GM15510 (cell line): ENCODE data around the gene TRIM29.

Source experiments
- POLR2A ChIP-seq: IDR thresholded peaks from 3 replicates; pipeline ENCODE4 v1.6.1; 2011; ENCODE audit warnings: borderline replicate concordance; ENCODE audit not compliant: insufficient read length; ENCODE audit errors: extremely low read depth

The TRIM29 gene

DNA sequence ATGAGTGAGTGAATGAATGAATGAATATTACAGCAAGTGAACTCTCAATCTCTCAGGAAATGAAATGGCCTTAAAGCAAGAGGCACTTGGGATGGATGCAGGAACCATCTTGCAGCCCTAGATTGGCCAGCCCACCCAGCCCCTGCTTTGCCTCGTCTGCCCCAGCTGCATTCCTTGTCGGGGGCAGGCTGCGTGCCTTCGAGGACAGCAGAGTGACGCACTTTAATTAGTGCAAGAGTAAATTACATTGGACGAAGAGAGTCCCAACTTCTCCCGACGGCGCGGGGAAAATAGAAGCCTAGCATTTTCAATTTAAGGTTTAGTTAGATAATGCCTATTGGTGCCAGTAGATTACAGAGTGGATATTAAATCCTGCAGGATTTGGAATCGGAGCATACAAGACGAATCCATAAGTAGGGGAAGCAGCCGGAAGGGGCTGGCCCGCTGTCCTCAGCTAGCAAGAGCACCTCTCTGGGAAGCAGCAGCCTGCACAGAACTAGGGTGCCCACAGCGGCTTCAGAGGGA, 33.8 kb downstream of the TRIM29 start:
- TF ChIP-seq POLR2A, result no peak

DNA sequence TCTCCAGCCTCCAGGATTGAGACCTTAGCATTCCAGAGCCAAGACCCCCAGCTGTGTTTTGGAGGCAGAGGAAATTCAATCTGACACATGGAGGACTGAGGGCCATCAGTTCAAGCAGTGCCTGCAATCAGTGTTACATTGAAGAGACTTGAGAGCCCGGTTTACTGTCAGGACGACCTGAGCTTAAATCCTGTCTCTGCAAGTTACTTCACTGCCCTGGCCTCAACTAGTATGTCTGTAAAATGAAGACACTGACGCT, 35.1 kb downstream of the TRIM29 start:
- TF ChIP-seq POLR2A, result no peak

DNA sequence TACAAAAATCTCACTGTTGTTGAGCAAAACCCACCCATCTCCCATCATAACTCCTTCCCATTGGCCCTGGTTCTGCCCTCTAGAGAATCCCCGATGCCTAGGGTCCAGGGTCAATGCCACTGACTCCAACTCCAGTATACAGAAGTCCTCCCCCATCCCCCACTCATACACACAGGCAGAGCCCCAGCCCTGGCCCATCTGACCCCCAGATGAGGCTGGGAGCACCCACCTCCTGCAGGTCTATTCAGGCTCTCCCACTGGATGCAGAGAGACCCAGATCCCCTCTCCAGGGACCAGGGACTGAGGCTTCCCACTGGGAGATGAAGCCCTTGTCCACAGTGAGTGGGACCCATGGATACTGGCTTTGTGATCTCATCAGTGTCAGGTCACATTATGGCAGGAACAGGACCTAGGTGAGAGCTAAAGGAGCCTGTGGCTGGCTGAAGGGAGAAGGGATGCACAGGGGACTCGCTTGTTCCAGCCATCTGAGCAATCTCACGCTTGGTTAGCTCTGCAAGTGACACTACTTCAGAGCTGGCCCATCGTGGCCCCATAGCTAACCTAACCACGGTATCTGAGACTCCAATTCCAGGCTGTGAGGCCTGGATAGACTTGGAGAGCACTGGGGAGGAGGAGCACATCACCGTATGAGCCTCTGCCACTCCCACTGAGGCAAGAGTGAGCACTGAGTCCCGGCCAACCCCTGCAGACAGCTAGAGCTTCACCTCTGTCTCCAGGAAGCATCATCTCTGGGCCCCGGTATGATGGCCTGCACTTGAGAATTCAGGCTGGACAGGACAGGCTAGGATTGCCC, 35.7 kb downstream of the TRIM29 start:
- no peak for TF ChIP-seq POLR2A

DNA sequence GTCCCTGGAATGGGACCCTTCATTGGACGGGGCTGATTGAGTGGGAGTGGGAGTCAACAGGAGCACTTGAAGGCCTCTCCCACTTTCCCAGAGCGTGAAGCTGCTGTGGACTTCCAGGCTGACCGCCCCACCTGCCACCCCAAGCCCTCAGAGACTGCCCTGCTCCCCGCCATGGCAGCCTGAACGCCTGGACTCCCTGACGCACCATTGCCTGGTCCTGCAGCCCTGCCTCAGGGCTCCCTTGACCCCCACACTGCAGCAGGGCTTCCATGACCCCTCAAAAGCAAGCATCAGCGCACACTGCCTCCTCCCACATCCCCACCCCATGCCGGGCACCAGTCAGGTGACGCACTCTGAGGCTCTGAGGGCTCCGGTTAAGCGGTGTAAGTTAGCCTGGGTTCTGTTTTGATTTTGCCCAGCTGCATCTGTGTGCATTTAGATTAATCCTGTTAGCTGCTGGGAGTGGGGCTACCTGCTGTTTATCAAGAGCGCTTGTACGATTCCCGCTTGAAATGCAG, 39.4 kb downstream of the TRIM29 start:
- no peak for TF ChIP-seq POLR2A

DNA sequence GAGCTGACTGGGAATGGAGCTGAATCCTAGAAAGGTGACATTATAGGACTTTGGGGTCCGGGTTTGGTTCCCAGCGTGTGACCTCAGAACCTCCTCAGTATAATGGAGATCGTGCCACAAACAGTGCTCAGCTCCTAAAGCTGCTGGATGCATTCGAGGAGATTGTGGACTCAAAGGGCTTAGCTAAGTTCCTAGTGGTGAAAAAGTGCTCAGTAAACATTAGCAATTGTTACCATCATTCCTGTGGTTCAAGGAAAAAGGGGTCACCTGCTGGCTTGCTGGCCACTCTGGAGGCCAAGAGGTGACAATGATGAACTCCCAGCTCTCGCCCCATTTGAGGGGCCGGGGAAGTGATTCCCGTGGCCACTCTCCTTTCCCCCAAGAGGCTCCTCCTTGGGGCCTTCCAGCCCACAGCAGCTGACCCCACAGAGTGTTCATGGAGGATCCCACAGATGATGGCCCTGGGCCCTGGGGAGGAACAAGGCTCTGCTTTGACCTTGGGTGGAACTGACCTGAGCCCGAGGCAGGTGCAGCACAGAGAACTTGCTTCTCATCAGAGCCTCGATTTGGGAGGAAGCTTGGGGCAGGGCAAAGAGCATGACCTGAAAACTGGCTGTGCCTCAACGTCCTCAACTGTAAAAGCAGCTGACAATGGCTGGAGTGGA, 40.1 kb downstream of the TRIM29 start:
- no peak for TF ChIP-seq POLR2A

DNA sequence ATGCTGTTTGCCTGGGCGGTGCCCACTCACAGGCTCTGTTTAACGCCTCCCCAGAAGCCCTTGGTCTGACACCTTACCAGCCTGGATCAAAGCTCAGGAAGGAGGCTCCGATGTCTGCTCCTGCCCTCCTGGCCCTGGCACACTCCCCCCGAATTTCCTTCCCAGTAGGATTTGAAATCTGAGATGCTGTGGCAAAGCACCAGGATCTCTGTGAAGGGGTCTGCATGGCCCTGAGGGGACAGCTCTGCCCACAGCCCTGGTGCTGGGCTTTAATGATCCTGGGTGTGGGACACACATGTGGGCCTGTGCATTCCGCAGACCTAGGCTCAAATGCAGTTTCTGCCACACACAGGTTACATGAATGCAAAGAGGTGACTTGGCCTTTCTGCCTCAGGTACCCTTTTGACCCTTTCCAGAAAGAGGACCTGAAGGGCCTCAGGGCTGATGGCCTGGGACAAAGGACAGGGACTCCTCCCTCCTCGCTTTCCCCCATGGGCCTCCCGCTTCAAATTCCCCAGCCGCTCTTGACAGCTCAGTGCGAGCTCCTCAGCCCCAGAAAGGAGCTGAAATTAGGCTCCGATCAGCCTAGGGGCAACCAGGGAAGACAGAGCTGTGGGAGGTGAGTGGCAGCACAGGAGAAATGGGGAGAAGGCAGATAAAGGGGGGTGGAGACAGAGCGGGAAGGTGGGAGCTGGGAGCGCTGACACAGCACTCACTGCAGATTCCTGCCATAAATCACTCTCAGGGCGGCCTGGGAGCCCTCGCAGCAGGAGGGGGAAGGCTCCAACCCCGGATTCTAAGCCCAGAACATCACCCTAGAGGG, 41.3 kb downstream of the TRIM29 start:
- no peak for TF ChIP-seq POLR2A

DNA sequence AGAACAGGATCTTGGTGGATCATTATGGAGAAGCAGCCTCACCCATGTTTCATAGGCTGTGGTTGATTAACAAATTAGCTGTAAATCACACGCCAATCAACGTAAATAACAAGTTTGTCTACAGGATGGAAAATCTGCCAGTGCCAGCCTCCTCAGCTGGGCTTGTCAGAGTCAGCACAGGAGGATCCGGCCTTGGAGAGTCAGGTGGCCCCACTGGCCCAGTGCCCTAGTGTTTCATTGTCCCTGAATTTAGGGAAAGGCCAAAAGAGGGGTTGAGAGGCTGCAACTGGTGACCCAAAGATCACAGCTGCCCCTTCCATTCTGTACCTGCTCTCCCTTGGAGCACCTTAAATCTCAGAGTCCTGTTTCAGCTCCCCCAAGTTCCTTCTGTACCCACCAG, 42.4 kb downstream of the TRIM29 start:
- TF ChIP-seq POLR2A, result no peak

DNA sequence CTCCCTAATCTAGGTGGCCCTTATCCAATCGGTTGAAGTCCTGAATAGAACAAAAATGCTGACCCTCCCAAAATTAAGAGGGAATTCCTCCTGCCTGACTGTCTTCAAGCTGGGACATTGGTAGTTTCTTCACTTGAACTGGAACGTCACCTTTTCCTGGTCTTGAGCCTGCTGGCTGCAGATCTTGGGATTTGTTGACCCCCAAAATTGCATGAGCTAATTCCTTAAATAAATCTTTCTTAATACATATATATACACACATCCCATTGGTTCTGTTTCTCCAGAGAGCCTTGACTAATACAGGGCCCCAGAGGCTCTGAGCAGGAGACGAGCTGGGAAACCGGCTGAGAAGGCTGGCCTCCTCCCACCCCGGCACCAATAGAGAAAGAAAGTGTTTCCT, 46.2 kb downstream of the TRIM29 start:
- TF ChIP-seq POLR2A, result no peak

DNA sequence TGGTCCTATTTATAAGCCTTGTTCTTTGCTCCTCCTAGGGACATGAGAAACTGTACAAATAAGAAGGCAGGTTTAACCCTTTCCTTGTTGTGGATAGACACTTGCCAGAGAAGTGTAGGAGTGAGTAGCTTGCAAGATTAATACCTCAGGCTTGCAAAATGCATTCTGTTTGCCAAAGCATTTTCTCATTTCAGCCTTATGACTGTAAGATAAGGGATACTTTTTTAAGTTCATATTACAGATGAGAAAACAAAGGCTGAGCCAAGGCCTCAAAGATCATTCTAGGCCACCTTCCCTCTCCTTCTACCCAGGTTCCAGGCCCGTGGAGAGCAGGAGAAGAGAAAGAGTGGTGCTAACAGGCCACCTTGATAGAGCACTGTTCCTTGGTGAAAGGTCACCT, 46.8 kb downstream of the TRIM29 start:
- no peak for TF ChIP-seq POLR2A

DNA sequence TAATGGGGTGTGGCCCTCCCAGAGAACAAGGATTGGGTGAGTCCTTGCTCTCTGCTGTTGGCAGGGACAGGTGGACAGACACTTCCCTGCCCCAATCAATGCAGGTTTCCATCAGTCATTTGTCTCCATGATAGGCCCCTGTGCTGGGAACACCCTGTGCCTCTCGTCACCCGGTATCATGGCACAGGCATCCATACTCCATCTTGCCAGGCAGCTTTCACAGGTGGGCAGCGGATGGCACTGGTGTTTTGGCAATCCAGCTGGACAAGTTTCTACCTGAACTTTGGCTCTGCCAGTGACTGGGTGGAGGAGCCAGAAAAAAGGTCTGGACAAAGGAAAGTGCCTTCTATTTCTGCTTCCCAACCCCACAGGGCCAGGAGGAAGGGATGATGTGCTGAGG, 47.5 kb downstream of the TRIM29 start:
- TF ChIP-seq POLR2A, result no peak

DNA sequence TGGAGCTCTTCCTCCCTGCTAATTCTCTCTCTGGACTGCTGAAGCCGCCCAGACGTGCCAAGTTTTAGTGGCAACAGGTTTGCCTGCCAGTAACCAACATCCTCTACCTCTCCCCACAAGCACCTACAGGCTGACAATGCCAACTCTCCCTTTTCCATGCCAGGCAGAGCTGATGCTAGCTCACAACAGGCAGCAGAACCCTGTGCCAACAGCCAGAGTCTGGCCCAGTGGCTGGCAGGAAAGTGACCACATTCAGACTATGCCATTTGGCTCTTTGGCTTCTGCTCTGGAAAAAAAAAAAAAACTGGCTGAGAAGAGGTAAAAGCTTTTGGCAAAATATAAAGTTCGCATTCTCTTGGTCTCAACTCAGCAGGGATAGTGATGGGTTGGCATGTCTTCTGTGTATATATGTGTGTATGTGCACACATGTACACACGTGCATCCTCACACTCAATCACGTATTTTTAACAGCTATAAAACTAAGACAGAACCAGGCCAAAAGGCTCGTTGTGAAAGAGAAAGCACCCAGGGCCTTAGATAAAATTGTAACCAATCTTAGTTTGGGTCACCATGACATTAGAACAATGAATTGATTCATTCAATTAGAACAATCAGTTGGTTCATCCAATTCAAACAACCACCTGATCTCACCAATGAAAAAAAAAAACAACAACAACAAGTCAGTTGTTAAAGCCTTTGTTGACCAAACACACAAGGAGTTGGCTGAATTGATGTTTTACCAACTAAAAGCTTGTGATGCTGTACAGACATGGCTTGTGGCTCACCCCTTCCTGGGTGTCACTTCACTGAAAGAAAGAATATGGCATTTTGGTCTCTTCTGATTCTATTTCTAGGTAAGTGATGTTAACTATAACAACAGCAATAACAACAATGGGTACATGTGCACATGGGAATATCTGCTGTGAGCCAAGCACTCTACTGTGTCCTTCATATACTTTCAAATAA, 48.6 kb downstream of the TRIM29 start:
- no peak for TF ChIP-seq POLR2A

DNA sequence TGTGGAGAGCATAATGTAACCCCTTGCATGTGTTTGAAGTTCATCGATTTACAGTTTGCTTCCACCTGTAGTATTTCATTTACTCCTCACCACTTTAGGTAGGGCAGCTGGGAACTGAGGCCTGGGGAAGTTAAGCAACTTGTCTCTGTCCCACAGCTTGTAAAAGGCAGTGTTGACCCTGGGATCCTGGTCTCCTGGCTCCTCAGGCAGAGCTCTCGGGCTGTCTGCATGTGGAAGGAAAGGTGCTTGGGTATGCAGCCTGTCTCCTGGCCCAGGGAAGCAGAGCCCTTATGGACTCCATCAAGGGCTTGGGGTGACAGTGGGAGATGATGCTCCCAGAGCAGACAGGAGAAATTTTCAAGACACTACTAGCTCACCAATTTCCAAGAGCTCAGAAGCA, 49.9 kb downstream of the TRIM29 start:
- TF ChIP-seq POLR2A, result no peak

DNA sequence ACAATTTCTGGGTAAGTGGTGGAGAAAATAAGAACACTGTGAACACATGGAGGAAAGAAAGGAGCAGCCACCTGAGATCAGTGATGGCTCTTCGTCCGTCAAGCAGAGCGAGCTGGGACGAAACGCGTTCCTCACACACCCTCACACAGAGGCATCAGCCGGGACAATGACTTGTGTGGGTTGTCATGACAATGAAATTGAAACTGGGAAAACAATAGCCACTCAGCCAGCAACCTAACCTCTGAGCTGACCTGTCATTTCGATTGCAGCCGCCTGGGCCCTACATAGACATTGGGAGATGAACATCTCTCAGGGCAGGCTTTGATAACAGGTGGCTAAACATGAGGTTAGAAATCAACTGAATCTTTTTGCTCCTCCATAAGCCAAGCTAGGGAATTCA, 51.3 kb downstream of the TRIM29 start:
- TF ChIP-seq POLR2A, result no peak
